HCT116 (cell line): ENCODE measurements around the gene MST1R.

ENCODE experiments used
- CTCF ChIP-seq, 3 experiments: fragments of 200-600 bp in 1 of 3; sonication (generic) in 1 of 3; IDR thresholded peaks in 2 of 3; conservative IDR thresholded peaks in 1 of 3; 2 replicates each; pipeline ENCODE4 v1.5.1; 2012 to 2017; ENCODE audit warnings: low read depth in 2 of 3, low read length in 2 of 3, antibody characterized with exemption in 1 of 3, borderline replicate concordance in 1 of 3, control low read depth in 1 of 3, mild to moderate bottlenecking in 1 of 3, mixed read lengths in 1 of 3, mixed run types in 1 of 3, moderate library complexity in 1 of 3; ENCODE audit not compliant: insufficient read depth in 1 of 3
- MAX ChIP-seq: IDR thresholded peaks from 2 replicates; pipeline ENCODE4 v1.6.1; 2012
- POLR2A ChIP-seq: IDR thresholded peaks from 2 replicates; pipeline ENCODE4 v1.7.0; 2011; ENCODE audit warnings: borderline replicate concordance; ENCODE audit not compliant: insufficient read depth, insufficient read length; ENCODE audit errors: extremely low read depth
- POLR2AphosphoS5 ChIP-seq: IDR thresholded peaks from 2 replicates; pipeline ENCODE4 v1.6.1; 2011; ENCODE audit warnings: mild to moderate bottlenecking, low read depth, low read length, moderate library complexity
- REST ChIP-seq: IDR thresholded peaks from 2 replicates; pipeline ENCODE4 v1.6.1; 2012; ENCODE audit warnings: low read depth
- SIN3A ChIP-seq: IDR thresholded peaks from 2 replicates; pipeline ENCODE4 v1.6.1; 2012; ENCODE audit warnings: low read depth
- YY1 ChIP-seq: IDR thresholded peaks from 2 replicates; pipeline ENCODE4 v1.6.1; 2011; ENCODE audit warnings: low read length, low read depth, moderate library complexity, mild to moderate bottlenecking; ENCODE audit not compliant: insufficient replicate concordance; ENCODE audit errors: extremely low read depth
- ZBTB33 ChIP-seq: IDR thresholded peaks from 2 replicates; pipeline ENCODE4 v1.6.1; 2011; ENCODE audit warnings: mild to moderate bottlenecking, low read length, moderate library complexity; ENCODE audit not compliant: insufficient replicate concordance; ENCODE audit errors: extremely low read depth

- TF ChIP-seq SIN3A, result no peak
- no peak for TF ChIP-seq YY1
- TF ChIP-seq CTCF (IDR thresholded peaks at IDR 0.05 in 2 of 3, conservative IDR thresholded peaks at IDR 0.05 in 1 of 3; ENCODE audit: borderline replicate concordance in 1 of 3, insufficient read depth in 1 of 3, low read depth in 2 of 3, low read length in 2 of 3), result no peak
- no peak for TF ChIP-seq ZBTB33
- TF ChIP-seq POLR2AphosphoS5, result no peak
- no peak for TF ChIP-seq REST
- no peak for TF ChIP-seq POLR2A
- TF ChIP-seq MAX, result no peak
Measured at GRCh38 chr3:49840388-49840787, 63.3 kb downstream of the MST1R start.
